Mesendoderm (in vitro differentiated cells): ENCODE measurements around the gene KPNA1.

Experiments
- DNase-seq: peaks from one replicate; pipeline ENCODE4 v3.0.0; 2013
- H2AK5ac ChIP-seq: 2 replicates; pipeline ENCODE4 v1.6.1; 2013; ENCODE audit warnings: low read length, inconsistent platforms
- H2BK120ac ChIP-seq: 2 replicates; pipeline ENCODE4 v1.6.1; 2013; ENCODE audit warnings: low read depth, mild to moderate bottlenecking, low read length, moderate library complexity, mixed read lengths
- H2BK15ac ChIP-seq: replicated peaks from 2 replicates; pipeline ENCODE4 v1.6.1; 2013; ENCODE audit warnings: low read depth, mild to moderate bottlenecking, moderate library complexity
- H2BK5ac ChIP-seq: 2 replicates; pipeline ENCODE4 v1.6.1; 2013; ENCODE audit warnings: low read length, inconsistent platforms
- H3K18ac ChIP-seq: 2 replicates; pipeline ENCODE4 v1.6.1; 2013; ENCODE audit warnings: mild to moderate bottlenecking, low read length, mixed read lengths
- H3K23ac ChIP-seq: one replicate; pipeline ENCODE4 v1.6.1; 2013; ENCODE audit warnings: low read length
- H3K27ac ChIP-seq: 2 replicates; pipeline ENCODE4 v1.5.1; 2013; ENCODE audit warnings: low read depth, mild to moderate bottlenecking, inconsistent platforms, low read length, moderate library complexity
- H3K27me3 ChIP-seq: 2 replicates; pipeline ENCODE4 v1.6.1; 2013; ENCODE audit warnings: low read length, control low read depth, mild to moderate bottlenecking, inconsistent platforms; ENCODE audit not compliant: insufficient read depth, poor library complexity
- H3K36me3 ChIP-seq: 2 replicates; pipeline ENCODE4 v1.6.1; 2013; ENCODE audit warnings: low read length, inconsistent platforms; ENCODE audit not compliant: control insufficient read depth, insufficient read depth
- H3K4ac ChIP-seq: one replicate; pipeline ENCODE4 v1.6.1; 2013; ENCODE audit warnings: low read depth, mild to moderate bottlenecking, low read length, moderate library complexity
- H3K4me1 ChIP-seq: 2 replicates; pipeline ENCODE4 v1.6.1; 2013; ENCODE audit warnings: low read depth, low read length, inconsistent platforms; ENCODE audit not compliant: control insufficient read depth
- H3K4me2 ChIP-seq: 2 replicates; pipeline ENCODE4 v1.6.1; 2013; ENCODE audit warnings: low read length
- H3K4me3 ChIP-seq: 2 replicates; pipeline ENCODE4 v1.5.1; 2013; ENCODE audit warnings: mild to moderate bottlenecking, low read length
- H3K56ac ChIP-seq: one replicate; pipeline ENCODE4 v1.6.1; 2013; ENCODE audit warnings: low read length
- H3K79me1 ChIP-seq: 2 replicates; pipeline ENCODE4 v1.6.1; 2013; ENCODE audit warnings: low read length, inconsistent platforms
- H3K79me2 ChIP-seq: 2 replicates; pipeline ENCODE4 v1.6.1; 2013; ENCODE audit warnings: mild to moderate bottlenecking, low read length; ENCODE audit not compliant: control insufficient read depth, insufficient read depth
- H3K9ac ChIP-seq: 2 replicates; pipeline ENCODE4 v1.6.1; 2013; ENCODE audit warnings: low read length, inconsistent platforms
- H4K5ac ChIP-seq: one replicate; pipeline ENCODE4 v1.6.1; 2013; ENCODE audit warnings: low read length
- H4K8ac ChIP-seq: one replicate; pipeline ENCODE4 v1.6.1; 2013; ENCODE audit warnings: low read depth, mild to moderate bottlenecking, control low read depth, low read length, moderate library complexity
- WGBS: extraction: QIAGEN DNeasy Blood & Tissue Kit; methylation state at CpG from one replicate; pipeline ENCODE4 v1.1.7; 2013; ENCODE audit warnings: low lambda C conversion rate, missing lambda C conversion rate; ENCODE audit not compliant: insufficient coverage; ENCODE audit errors: extremely low coverage; 5-methylcytosine and 5-hydroxymethylcytosine counted together

Gene KPNA1

DNA sequence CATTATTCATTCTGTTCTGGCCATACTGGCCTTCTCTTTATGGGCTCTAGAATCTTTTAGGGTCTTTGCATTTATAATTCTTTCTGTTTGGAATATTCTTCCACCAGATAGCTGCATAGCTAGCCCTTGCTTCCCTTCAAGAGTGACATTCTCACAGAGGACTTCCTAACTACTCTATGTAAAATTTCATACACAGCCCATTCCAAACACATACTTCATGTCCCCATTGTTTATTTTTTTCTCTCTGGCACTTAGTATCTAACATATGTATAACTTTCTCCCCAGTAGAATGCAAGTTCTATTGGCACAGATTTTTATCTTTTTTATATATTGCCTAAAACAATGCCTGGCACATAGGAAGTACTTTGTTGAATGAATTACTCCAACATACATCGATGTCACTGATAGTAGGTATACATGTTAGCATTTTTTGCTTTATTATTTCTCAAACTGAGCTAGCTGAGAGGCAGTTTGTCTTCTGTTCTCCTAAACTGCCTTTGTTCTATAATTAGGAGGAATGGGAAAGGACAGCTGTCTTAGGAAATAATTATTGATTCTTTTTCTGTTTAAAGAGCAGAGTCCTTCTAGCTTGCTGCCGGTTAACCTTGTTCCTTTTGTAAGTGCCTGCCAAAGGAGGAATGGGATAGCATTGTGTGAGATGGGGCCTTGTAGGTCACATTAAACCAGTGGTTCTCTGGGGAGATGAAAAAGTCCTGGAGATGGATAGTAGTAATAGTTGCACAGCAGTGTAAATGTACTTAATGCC lies 122.9 kb downstream of the KPNA1 start:
- DNase-seq: no peak
- no peak overlapping the region for H3K18ac ChIP-seq
- H3K4me2 ChIP-seq: no peak overlapping the region

DNA sequence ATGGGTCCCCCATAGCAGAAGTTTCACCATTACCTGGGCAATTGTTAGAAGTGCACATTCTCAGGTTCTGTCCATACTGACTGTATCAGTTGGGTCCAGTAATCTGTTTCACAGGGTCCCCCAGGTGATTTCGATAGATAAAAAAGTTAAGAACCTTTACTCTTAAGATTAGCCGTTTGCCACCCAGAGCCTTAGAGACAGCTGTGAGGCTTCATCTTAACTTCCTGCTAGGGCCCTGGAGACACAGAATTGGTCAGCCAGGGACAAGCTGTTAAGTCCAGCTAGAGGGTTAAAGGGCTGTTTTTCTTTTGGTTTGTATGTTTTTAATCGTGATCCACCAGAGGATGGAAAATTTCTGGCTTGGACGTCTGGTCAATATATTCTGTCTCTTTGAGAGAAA lies 124.1 kb downstream of the KPNA1 start:
- no peak overlapping the region for H2BK5ac ChIP-seq
- no peak overlapping the region for H3K23ac ChIP-seq
- no peaks in the 10 kb centered on the region for H3K79me2 ChIP-seq
- peak; percentile 11 for DNase-seq
- H4K8ac ChIP-seq: no peak overlapping the region
- H3K9ac ChIP-seq: no peak overlapping the region
- H2BK120ac ChIP-seq: no peak overlapping the region
- H3K4ac ChIP-seq: no peak overlapping the region
- no peaks in the 10 kb centered on the region for H3K36me3 ChIP-seq
- no CpG with 5 or more reads among the region's 4 CpGs for WGBS
- H3K27me3 ChIP-seq: no peaks in the 10 kb centered on the region
- no peak overlapping the region for H2AK5ac ChIP-seq
- H3K79me1 ChIP-seq: no peaks in the 10 kb centered on the region
- H3K4me1 ChIP-seq: no peaks in the 10 kb centered on the region
- no peak overlapping the region for H2BK15ac ChIP-seq
- no peak overlapping the region for H4K5ac ChIP-seq
- H3K56ac ChIP-seq: no peak overlapping the region
- H3K27ac ChIP-seq: no peak overlapping the region
- no peak overlapping the region for H3K4me2 ChIP-seq
- H3K18ac ChIP-seq: no peak overlapping the region
- H3K4me3 ChIP-seq: no peak overlapping the region

More for the DNA sequence above, 122.9 kb downstream of the KPNA1 start:
- WGBS: no CpG with 5 or more reads among the region's 2 CpGs
- no peak overlapping the region for H3K4ac ChIP-seq
- H2BK15ac ChIP-seq: no peak overlapping the region
- no peak overlapping the region for H2BK120ac ChIP-seq
- no peak overlapping the region for H3K27ac ChIP-seq
- H2BK5ac ChIP-seq: no peak overlapping the region
- H3K27me3 ChIP-seq: no peaks in the 10 kb centered on the region
- no peak overlapping the region for H3K9ac ChIP-seq
- no peak overlapping the region for H4K8ac ChIP-seq
- H3K4me1 ChIP-seq: no peaks in the 10 kb centered on the region
- no peak overlapping the region for H3K23ac ChIP-seq
- H3K79me1 ChIP-seq: no peaks in the 10 kb centered on the region
- no peak overlapping the region for H4K5ac ChIP-seq
- H3K79me2 ChIP-seq: no peaks in the 10 kb centered on the region
- H3K4me3 ChIP-seq: no peak overlapping the region
- H3K56ac ChIP-seq: no peak overlapping the region
- H2AK5ac ChIP-seq: no peak overlapping the region
- no peaks in the 10 kb centered on the region for H3K36me3 ChIP-seq

DNA sequence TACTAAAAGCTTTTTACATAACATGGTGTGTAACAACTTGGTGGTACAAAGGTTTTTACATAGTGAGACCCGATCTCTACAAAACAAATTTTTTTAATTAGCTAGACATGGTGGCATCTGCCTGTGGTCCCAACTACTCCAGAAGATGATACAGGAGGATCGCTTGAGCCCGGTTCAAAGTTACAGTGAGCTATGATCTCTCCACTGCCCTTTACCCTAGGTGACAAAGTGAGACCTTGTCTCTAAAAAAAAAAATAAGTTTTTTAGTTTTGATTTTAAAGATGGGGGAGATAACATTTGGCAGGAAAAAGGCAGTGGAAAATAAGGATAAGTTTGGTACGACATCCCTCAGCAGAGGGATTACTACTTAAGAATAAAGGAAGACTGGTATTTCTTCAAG lies 124.8 kb downstream of the KPNA1 start:
- Histone ChIP-seq H3K27me3 (no peaks in the 10 kb centered on the region), H3K27ac (no peak overlapping the region), H3K18ac (no peak overlapping the region), H3K79me1 (no peaks in the 10 kb centered on the region), H2BK120ac (no peak overlapping the region), H3K23ac (no peak overlapping the region), H2BK15ac (no peak overlapping the region), H4K5ac (no peak overlapping the region), H3K4me2 (no peak overlapping the region), H3K56ac (no peak overlapping the region), H2BK5ac (no peak overlapping the region), H3K9ac (no peak overlapping the region), H3K79me2 (no peaks in the 10 kb centered on the region), H3K36me3 (no peaks in the 10 kb centered on the region), H3K4me3 (no peak overlapping the region), H3K4me1 (no peaks in the 10 kb centered on the region), H2AK5ac (no peak overlapping the region), H3K4ac (no peak overlapping the region), H4K8ac (no peak overlapping the region)
- WGBS: no CpG with 5 or more reads among the region's 4 CpGs
- no peak for DNase-seq

DNA sequence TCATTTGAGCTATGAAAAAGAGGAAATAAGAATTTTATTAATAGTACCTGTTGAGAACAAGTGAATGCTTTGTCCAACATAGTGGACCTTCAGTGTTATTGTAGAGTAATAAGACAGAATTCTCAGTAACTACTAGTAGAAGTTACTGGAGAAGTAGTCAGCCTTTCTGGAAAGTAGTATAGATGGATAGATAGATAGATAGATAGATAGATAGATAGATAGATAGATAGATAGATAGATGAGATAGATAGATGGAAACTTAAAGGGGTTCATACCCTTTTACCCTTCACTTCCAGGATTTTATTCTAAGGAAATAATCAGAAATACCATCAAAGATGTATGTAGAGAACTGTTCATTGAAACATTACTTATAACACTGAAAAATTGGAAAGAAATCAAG lies 125.5 kb downstream of the KPNA1 start:
- H3K4ac ChIP-seq: no peak overlapping the region
- H2BK120ac ChIP-seq: no peak overlapping the region
- DNase-seq: no peak
- H3K9ac ChIP-seq: no peak overlapping the region
- H3K79me1 ChIP-seq: no peaks in the 10 kb centered on the region
- no peak overlapping the region for H2BK15ac ChIP-seq
- no peak overlapping the region for H3K56ac ChIP-seq
- H3K27me3 ChIP-seq: no peaks in the 10 kb centered on the region
- H3K4me2 ChIP-seq: no peak overlapping the region
- no peak overlapping the region for H3K18ac ChIP-seq
- H3K79me2 ChIP-seq: no peaks in the 10 kb centered on the region
- no peaks in the 10 kb centered on the region for H3K4me1 ChIP-seq
- no peak overlapping the region for H2AK5ac ChIP-seq
- H2BK5ac ChIP-seq: no peak overlapping the region
- H3K36me3 ChIP-seq: no peaks in the 10 kb centered on the region
- no peak overlapping the region for H4K8ac ChIP-seq
- H3K27ac ChIP-seq: no peak overlapping the region
- no peak overlapping the region for H3K23ac ChIP-seq
- H3K4me3 ChIP-seq: no peak overlapping the region
- H4K5ac ChIP-seq: no peak overlapping the region

DNA sequence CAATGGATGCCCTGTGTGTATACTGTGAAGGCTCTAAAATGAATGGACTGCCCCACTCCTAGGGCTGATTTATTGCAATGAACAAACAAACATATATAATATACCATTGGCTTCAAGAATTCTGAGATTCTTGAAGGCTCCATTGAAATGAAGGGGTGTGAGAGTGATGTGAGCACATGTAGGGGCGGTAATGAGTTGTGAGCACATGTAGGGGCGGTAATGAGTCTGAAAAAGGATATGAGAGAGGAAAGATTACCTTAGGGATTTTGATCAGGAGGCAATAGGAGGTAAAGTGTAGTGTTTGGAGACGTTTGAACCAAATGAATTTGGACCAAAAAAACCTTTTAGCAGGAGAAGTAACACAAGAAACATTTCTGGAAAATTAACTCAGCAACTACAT lies 127.0 kb downstream of the KPNA1 start:
- Histone ChIP-seq H3K4me3 (no peak overlapping the region), H3K79me2 (peaks cover 1% of the 10 kb centered on the region), H3K4me2 (no peak overlapping the region), H4K5ac (no peak overlapping the region), H2BK5ac (no peak overlapping the region), H4K8ac (no peak overlapping the region), H3K79me1 (no peaks in the 10 kb centered on the region), H2BK15ac (no peak overlapping the region), H3K4ac (no peak overlapping the region), H3K4me1 (no peaks in the 10 kb centered on the region), H2AK5ac (no peak overlapping the region), H2BK120ac (no peak overlapping the region), H3K27me3 (no peaks in the 10 kb centered on the region), H3K27ac (no peak overlapping the region), H3K23ac (no peak overlapping the region), H3K18ac (no peak overlapping the region), H3K9ac (no peak overlapping the region), H3K36me3 (no peaks in the 10 kb centered on the region), H3K56ac (no peak overlapping the region)
- WGBS: no CpG with 5 or more reads among the region's 3 CpGs
- peak; percentile 20 for DNase-seq
